Stimulated activated CD8-positive, alpha-beta memory T cell treated with anti-CD3 and anti-CD28 coated beads, Interleukin-2, amount 100 ng/mL, for 1 hour (primary cell): ENCODE data around the gene HOXD1.

Source experiments
- DNase-seq, 2 donors: peaks; one replicate each; pipeline ENCODE4 v3.0.0-alpha.2; 2020; ENCODE audit warnings: low read depth in 2 of 2

Gene HOXD1

GRCh38 chr2:176240301-176240700, 51.8 kb downstream of the HOXD1 start:
- no peak for DNase-seq
